ENCODE data around the gene SMIM3. TPM values are rescaled to one million over a fixed set of nuclear protein-coding genes. Genes with fewer than 3 reads are reported as not detected.
"Not testable (repeated sequence)": the region's sequence is repeated elsewhere in the genome, so short reads cannot be mapped to it uniquely, and the experiment has no call there.

Gene SMIM3
- total RNA-seq, 3 donors from 2014 or later, result 6.8 to 8.5 (median 7.4) TPM

DNA sequence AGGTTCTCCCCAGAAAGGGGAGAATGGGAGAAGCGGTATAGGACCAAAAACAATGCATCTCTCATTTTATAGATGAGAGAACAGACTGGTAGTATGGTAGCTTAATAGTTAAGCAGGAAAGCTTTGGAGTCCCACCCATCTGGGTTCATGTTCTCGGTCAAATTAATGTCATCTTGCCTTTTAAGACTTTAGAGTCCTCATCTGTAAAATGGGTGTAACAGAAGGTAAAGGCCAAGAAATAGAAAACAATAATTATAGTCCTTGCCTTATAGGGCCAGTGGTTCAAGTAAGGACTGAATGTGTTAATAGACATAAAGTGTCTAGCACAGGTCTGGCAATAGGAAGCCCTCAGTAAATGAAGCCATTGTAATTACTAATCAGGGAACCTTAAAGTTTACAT lies 16.4 kb downstream of the SMIM3 start:
- DNase-seq, result no peak
- no peaks in the 10 kb centered on the region for H3K9me3 Mint-ChIP-seq
- peaks cover 18% of the 10 kb centered on the region for H3K4me1 Mint-ChIP-seq (ENCODE audit: low read depth)
- peaks cover 1% of the 10 kb centered on the region for H3K36me3 Mint-ChIP-seq (ENCODE audit: insufficient read depth)
- H3K27me3 Mint-ChIP-seq (ENCODE audit: low read depth), result no peaks in the 10 kb centered on the region
- H3K4me3 Mint-ChIP-seq, result no peak overlapping the region
- no peak for ATAC-seq

- DNase-seq, result no peak
- peaks cover 2% of the 10 kb centered on the region for H3K27me3 Mint-ChIP-seq (ENCODE audit: low read depth)
- H3K4me1 Mint-ChIP-seq (ENCODE audit: low read depth), result peaks cover 6% of the 10 kb centered on the region
- H3K9me3 Mint-ChIP-seq, result no peaks in the 10 kb centered on the region
- H3K36me3 Mint-ChIP-seq (ENCODE audit: insufficient read depth), result peaks cover 1% of the 10 kb centered on the region
- peak; percentile 28 to 63 for ATAC-seq
- H3K4me3 Mint-ChIP-seq, result no peak overlapping the region
Observed at GRCh38 chr5:150797384-150797783, 18.8 kb downstream of the SMIM3 start.

GRCh38 chr5:150801117-150801927 lies 22.8 kb downstream of the SMIM3 start:
- Mint-ChIP-seq H3K9me3 (no peaks in the 10 kb centered on the region), H3K4me3 (no peak overlapping the region), H3K27me3 (ENCODE audit: low read depth) (peaks cover 6% of the 10 kb centered on the region), H3K36me3 (ENCODE audit: insufficient read depth) (peaks cover 3% of the 10 kb centered on the region), H3K4me1 (ENCODE audit: low read depth) (peaks cover 6% of the 10 kb centered on the region)
- ATAC-seq (peak; percentile 38 to 53), DNase-seq (no peak)

DNA sequence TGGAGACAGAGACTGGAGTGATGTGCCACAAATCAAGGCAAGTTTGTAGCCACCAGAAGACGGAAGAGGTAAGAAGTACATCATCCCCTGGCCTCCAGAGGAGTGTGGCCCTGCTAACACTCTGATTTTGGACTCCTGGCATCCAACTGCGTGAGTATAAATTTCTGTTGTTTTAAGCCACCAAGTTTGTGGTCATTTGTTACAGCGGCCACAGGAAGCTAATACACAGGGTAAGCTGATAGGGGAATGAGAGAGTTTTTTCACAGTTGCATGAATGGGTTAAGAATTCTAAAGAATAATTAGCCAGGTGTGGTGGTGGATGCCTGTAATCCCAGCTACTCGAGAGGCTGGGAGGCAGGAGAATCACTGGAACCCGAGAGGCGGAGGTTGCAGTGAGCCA lies 25.8 kb downstream of the SMIM3 start:
- H3K9me3 Mint-ChIP-seq, result no peaks in the 10 kb centered on the region
- no peak overlapping the region for H3K4me3 Mint-ChIP-seq
- DNase-seq (no peak), ATAC-seq (no peak)
- H3K27me3 Mint-ChIP-seq (ENCODE audit: low read depth), result peaks cover 6% of the 10 kb centered on the region
- H3K4me1 Mint-ChIP-seq (ENCODE audit: low read depth), result peaks cover 2% of the 10 kb centered on the region
- peaks cover 2% of the 10 kb centered on the region for H3K36me3 Mint-ChIP-seq (ENCODE audit: insufficient read depth)

GRCh38 chr5:150809363-150809762 lies 30.8 kb downstream of the SMIM3 start:
- DNase-seq (no peak), ATAC-seq (no peak)
- Mint-ChIP-seq H3K9me3 (no peaks in the 10 kb centered on the region), H3K27me3 (ENCODE audit: low read depth) (peaks cover 4% of the 10 kb centered on the region), H3K4me1 (ENCODE audit: low read depth) (no peaks in the 10 kb centered on the region), H3K4me3 (no peak overlapping the region), H3K36me3 (ENCODE audit: insufficient read depth) (no peaks in the 10 kb centered on the region)

DNA sequence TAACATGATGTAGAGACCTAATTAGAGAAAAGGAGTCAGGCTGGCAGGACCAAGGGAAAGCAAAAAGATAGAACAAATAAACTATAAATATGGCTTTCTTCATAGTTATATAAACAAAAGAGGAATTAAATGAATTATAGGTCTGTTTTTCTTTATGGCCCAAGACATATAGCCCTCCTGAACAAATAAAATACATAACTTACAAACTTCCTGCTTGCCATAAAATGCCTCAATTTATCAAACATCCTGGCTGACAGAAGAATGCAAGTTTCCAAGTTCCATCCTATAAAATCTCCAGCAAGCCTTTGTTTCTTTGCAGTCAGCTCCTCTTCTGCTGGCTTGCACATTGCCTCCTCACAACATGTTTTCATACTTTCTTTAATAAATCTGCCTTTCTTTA lies 36.5 kb downstream of the SMIM3 start:
- Mint-ChIP-seq H3K36me3 (ENCODE audit: insufficient read depth) (peaks cover 4% of the 10 kb centered on the region), H3K27me3 (ENCODE audit: low read depth) (peaks cover 3% of the 10 kb centered on the region), H3K4me3 (no peak overlapping the region), H3K4me1 (ENCODE audit: low read depth) (no peaks in the 10 kb centered on the region), H3K9me3 (peaks cover 16% of the 10 kb centered on the region)
- no peak for DNase-seq
- ATAC-seq, result no peak

DNA sequence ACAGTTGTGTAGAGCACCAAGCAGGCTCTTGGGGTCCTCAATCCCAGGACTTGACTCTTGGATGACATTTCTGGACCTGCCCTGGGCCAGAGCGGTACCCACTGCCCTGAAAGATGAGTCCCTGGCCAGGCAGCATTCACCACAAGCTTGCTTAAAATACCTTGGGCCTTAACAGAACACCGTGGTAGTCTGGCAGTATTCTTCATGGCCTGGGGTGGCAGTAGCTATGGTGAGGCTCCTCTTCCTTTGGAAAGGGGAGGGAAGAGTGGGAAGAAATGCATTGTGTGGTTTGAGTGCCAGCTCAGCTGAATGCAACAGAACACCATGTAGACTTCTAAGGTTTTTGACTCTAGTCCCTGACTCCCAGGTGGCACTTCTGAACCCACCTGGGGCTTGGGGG lies 38.4 kb downstream of the SMIM3 start:
- DNase-seq (no peak), ATAC-seq (no peak)
- H3K4me3 Mint-ChIP-seq, result no peak overlapping the region
- no peaks in the 10 kb centered on the region for H3K4me1 Mint-ChIP-seq (ENCODE audit: low read depth)
- H3K27me3 Mint-ChIP-seq (ENCODE audit: low read depth), result no peaks in the 10 kb centered on the region
- peaks cover 16% of the 10 kb centered on the region for H3K9me3 Mint-ChIP-seq
- H3K36me3 Mint-ChIP-seq (ENCODE audit: insufficient read depth), result peaks cover 4% of the 10 kb centered on the region

DNA sequence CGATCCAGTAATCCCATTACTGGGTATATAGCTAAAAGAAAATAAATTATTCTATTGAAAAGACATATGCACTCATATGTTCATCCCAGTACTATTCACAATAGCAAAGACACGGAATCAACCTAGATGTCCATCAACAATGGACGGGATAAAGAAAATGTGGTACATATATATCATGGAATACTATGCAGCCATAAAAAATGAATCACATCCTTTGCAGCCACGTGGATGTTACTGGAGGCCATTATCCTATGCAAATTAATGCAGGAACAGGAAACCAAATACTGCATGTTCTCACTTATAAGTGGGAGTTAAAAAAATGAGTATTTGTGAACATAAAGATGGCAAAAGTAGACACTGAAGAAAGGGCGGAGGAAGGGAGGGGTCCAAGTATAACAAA lies 51.2 kb downstream of the SMIM3 start:
- Mint-ChIP-seq H3K4me3 (no peak overlapping the region), H3K4me1 (ENCODE audit: low read depth) (no peaks in the 10 kb centered on the region), H3K9me3 (peaks cover 30% of the 10 kb centered on the region), H3K27me3 (ENCODE audit: low read depth) (peaks cover 6% of the 10 kb centered on the region), H3K36me3 (ENCODE audit: insufficient read depth) (no peaks in the 10 kb centered on the region)
- DNase-seq (no peak), ATAC-seq (no peak)

DNA sequence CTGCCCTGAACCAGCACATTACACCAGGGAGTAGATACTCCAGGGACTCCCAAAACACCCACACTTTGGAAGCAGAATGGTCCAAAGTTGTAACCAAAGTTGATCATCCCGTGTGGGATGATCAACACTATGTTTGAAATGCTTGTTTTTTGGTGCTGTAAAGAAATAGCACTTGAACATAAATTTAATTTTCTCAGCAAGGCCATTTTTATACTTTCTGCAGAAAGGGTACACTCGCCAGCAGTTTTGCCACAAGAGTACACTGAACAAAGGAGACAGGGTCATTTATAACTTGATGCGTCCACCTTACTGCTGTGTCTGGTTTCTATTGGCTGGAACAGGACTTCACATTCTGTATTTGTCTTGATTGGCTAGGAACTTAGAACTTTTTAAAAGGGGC lies 53.3 kb downstream of the SMIM3 start:
- not testable (repeated sequence) for ATAC-seq; H3K27me3 Mint-ChIP-seq (ENCODE audit: low read depth); H3K36me3 Mint-ChIP-seq (ENCODE audit: insufficient read depth); H3K4me1 Mint-ChIP-seq (ENCODE audit: low read depth); DNase-seq; H3K4me3 Mint-ChIP-seq
- peaks cover 30% of the 10 kb centered on the region for H3K9me3 Mint-ChIP-seq

DNA sequence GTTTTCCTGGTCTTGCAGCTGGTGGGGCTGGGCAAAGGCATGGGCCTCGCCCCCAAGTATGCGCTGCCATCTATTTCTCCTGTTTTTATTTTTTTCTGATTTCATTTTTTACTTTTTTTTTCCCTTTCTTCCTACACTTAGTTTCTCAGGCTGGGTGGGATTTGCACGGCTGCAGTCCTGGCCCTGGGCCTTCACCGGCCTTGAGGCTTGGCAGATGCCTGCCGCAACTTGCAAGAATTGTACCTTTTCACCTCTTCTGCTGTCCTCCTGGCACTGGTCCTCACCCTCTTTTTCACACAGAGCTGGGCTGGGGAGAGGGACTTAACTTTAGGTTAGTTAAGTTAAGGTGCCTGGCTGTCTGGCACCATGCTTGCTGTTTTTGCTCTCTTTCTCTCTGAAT lies 57.5 kb downstream of the SMIM3 start:
- no peak overlapping the region for H3K4me3 Mint-ChIP-seq
- no peak for ATAC-seq
- H3K9me3 Mint-ChIP-seq, result peaks cover 17% of the 10 kb centered on the region
- peaks cover 9% of the 10 kb centered on the region for H3K27me3 Mint-ChIP-seq (ENCODE audit: low read depth)
- no peaks in the 10 kb centered on the region for H3K4me1 Mint-ChIP-seq (ENCODE audit: low read depth)
- H3K36me3 Mint-ChIP-seq (ENCODE audit: insufficient read depth), result no peaks in the 10 kb centered on the region
- no peak for DNase-seq

- peaks cover 10% of the 10 kb centered on the region for H3K27me3 Mint-ChIP-seq (ENCODE audit: low read depth)
- H3K36me3 Mint-ChIP-seq (ENCODE audit: insufficient read depth), result no peaks in the 10 kb centered on the region
- no peak overlapping the region for H3K4me3 Mint-ChIP-seq
- peaks cover 13% of the 10 kb centered on the region for H3K9me3 Mint-ChIP-seq
- no peaks in the 10 kb centered on the region for H3K4me1 Mint-ChIP-seq (ENCODE audit: low read depth)
- ATAC-seq, result no peak
- DNase-seq, result no peak
Observed at GRCh38 chr5:150836703-150837102, 58.1 kb downstream of the SMIM3 start.

GRCh38 chr5:150845185-150845859 lies 66.8 kb downstream of the SMIM3 start:
- ATAC-seq; DNase-seq; H3K27me3 Mint-ChIP-seq (ENCODE audit: low read depth); H3K4me3 Mint-ChIP-seq; H3K36me3 Mint-ChIP-seq (ENCODE audit: insufficient read depth); H3K9me3 Mint-ChIP-seq: not testable (repeated sequence)
- peaks cover 22% of the 10 kb centered on the region for H3K4me1 Mint-ChIP-seq (ENCODE audit: low read depth)

GRCh38 chr5:150846308-150846653 lies 67.7 kb downstream of the SMIM3 start, which contains the start of gene IRGM:
TSS of gene IRGM (plus strand) at chr5:150846521. CDS start at chr5:150848124, 1,603 bp downstream.
- peaks cover 22% of the 10 kb centered on the region for H3K4me1 Mint-ChIP-seq (ENCODE audit: low read depth)
- not testable (repeated sequence) for H3K9me3 Mint-ChIP-seq; DNase-seq; H3K27me3 Mint-ChIP-seq (ENCODE audit: low read depth); H3K36me3 Mint-ChIP-seq (ENCODE audit: insufficient read depth); ATAC-seq
- H3K4me3 Mint-ChIP-seq, result peak within 1 kb of the TSS; percentile 78
